H9 (cell line): Measurements from ENCODE around the gene ANKZF1. TPM values are rescaled to one million over a fixed set of nuclear protein-coding genes. Genes with fewer than 3 reads are reported as not detected.

Experiments used
- DNase-seq: peaks from one replicate; pipeline ENCODE4 v3.0.0-alpha.2; 2017
- H2AFZ ChIP-seq: one replicate; pipeline ENCODE4 v1.6.1; 2013; ENCODE audit warnings: mild to moderate bottlenecking, low read length, control low read depth, moderate library complexity
- H2AK5ac ChIP-seq: 2 replicates; pipeline ENCODE4 v1.6.1; 2013; ENCODE audit warnings: low read length, control low read depth, mixed read lengths; ENCODE audit not compliant: insufficient read length
- H2BK120ac ChIP-seq: one replicate; pipeline ENCODE4 v1.6.1; 2013; ENCODE audit warnings: low read depth, mild to moderate bottlenecking, low read length, control low read depth, inconsistent platforms; ENCODE audit not compliant: poor library complexity, severe bottlenecking
- H2BK12ac ChIP-seq: 2 replicates; pipeline ENCODE4 v1.6.1; 2013; ENCODE audit warnings: low read length, control low read depth, mixed read lengths, low read depth; ENCODE audit not compliant: insufficient read length
- H2BK15ac ChIP-seq: 2 replicates; pipeline ENCODE4 v1.6.1; 2013; ENCODE audit warnings: low read depth, low read length, control low read depth
- H2BK20ac ChIP-seq: one replicate; pipeline ENCODE4 v1.6.1; 2013; ENCODE audit warnings: low read depth, mild to moderate bottlenecking, low read length, control low read depth, inconsistent platforms; ENCODE audit not compliant: poor library complexity, severe bottlenecking
- H2BK5ac ChIP-seq: 2 replicates; pipeline ENCODE4 v1.6.1; 2013; ENCODE audit warnings: low read length, control low read depth, mixed read lengths; ENCODE audit not compliant: insufficient read length
- H3K14ac ChIP-seq: 2 replicates; pipeline ENCODE4 v1.6.1; 2013; ENCODE audit warnings: low read length, control low read depth; ENCODE audit not compliant: insufficient read depth
- H3K18ac ChIP-seq: 2 replicates; pipeline ENCODE4 v1.6.1; 2013; ENCODE audit warnings: low read depth, mild to moderate bottlenecking, mixed read lengths, low read length, control low read depth; ENCODE audit not compliant: insufficient read length
- H3K23ac ChIP-seq: 2 replicates; pipeline ENCODE4 v1.6.1; 2013; ENCODE audit warnings: low read length, control low read depth, mixed read lengths, low read depth; ENCODE audit not compliant: insufficient read length
- H3K23me2 ChIP-seq: 2 replicates; pipeline ENCODE4 v1.6.1; 2013; ENCODE audit warnings: low read depth, mild to moderate bottlenecking, mixed read lengths, low read length, control low read depth; ENCODE audit not compliant: insufficient read length, poor library complexity, severe bottlenecking
- H3K27ac ChIP-seq: 2 replicates; pipeline ENCODE4 v1.5.1; 2013; ENCODE audit warnings: low read length, control low read depth, mixed read lengths, low read depth; ENCODE audit not compliant: insufficient read length
- H3K27me3 ChIP-seq: 2 replicates; pipeline ENCODE4 v1.6.1; 2013; ENCODE audit warnings: low read length, control low read depth, inconsistent platforms; ENCODE audit not compliant: insufficient read depth
- H3K4ac ChIP-seq: 2 replicates; pipeline ENCODE4 v1.6.1; 2013; ENCODE audit warnings: low read depth, mild to moderate bottlenecking, control low read depth, inconsistent platforms, low read length, moderate library complexity
- H3K4me1 ChIP-seq: 2 replicates; pipeline ENCODE4 v1.6.1; 2013; ENCODE audit warnings: low read length, control low read depth, inconsistent platforms; ENCODE audit not compliant: insufficient read depth
- H3K4me2 ChIP-seq: 2 replicates; pipeline ENCODE4 v1.6.1; 2013; ENCODE audit warnings: low read length, control low read depth, mixed read lengths; ENCODE audit not compliant: insufficient read length, insufficient read depth
- H3K56ac ChIP-seq: 2 replicates; pipeline ENCODE4 v1.6.1; 2013; ENCODE audit warnings: low read depth, mild to moderate bottlenecking, mixed read lengths, low read length, control low read depth; ENCODE audit not compliant: insufficient read length
- H3K79me1 ChIP-seq: 2 replicates; pipeline ENCODE4 v1.6.1; 2013; ENCODE audit warnings: low read depth, mild to moderate bottlenecking, moderate library complexity, low read length, control low read depth, inconsistent platforms; ENCODE audit not compliant: insufficient read depth, poor library complexity, severe bottlenecking
- H3K79me2 ChIP-seq: 2 replicates; pipeline ENCODE4 v1.6.1; 2013; ENCODE audit warnings: low read length, control low read depth, inconsistent platforms; ENCODE audit not compliant: insufficient read depth
- H3K9ac ChIP-seq: 2 replicates; pipeline ENCODE4 v1.6.1; 2013; ENCODE audit warnings: low read length, control low read depth, mixed read lengths; ENCODE audit not compliant: insufficient read length; ENCODE audit errors: extremely low read depth
- H3K9me3 ChIP-seq: one replicate; pipeline ENCODE4 v1.6.1; 2013; ENCODE audit warnings: low read depth, low read length, inconsistent platforms; ENCODE audit not compliant: control insufficient read depth
- H3T11ph ChIP-seq: one replicate; pipeline ENCODE4 v1.6.1; 2013; ENCODE audit warnings: mild to moderate bottlenecking, low read length, control low read depth, inconsistent platforms
- H4K20me1 ChIP-seq: one replicate; pipeline ENCODE4 v1.6.1; 2013; ENCODE audit not compliant: control insufficient read depth, insufficient read length, insufficient read depth
- H4K5ac ChIP-seq: 2 replicates; pipeline ENCODE4 v1.6.1; 2013; ENCODE audit warnings: low read depth, mild to moderate bottlenecking, mixed read lengths, low read length, control low read depth; ENCODE audit not compliant: insufficient read length
- H4K8ac ChIP-seq: replicated peaks from 2 replicates; pipeline ENCODE4 v1.6.1; 2013; ENCODE audit warnings: low read length, control low read depth, mixed read lengths, low read depth; ENCODE audit not compliant: insufficient read length
- H4K91ac ChIP-seq: 2 replicates; pipeline ENCODE4 v1.6.1; 2013; ENCODE audit warnings: low read depth, mild to moderate bottlenecking, moderate library complexity, mixed read lengths, low read length, control low read depth; ENCODE audit not compliant: insufficient read length
- H3K27ac Mint-ChIP-seq, 3 experiments: 2 replicates in 2 of 3; 3 replicates in 1 of 3; pipeline ENCODE4 v1.8.0; 2020 to 2021; ENCODE audit warnings: mixed read lengths in 3 of 3, mild to moderate bottlenecking in 1 of 3, moderate library complexity in 1 of 3
- H3K27me3 Mint-ChIP-seq: 2 replicates; pipeline ENCODE4 v1.8.0; 2021; ENCODE audit warnings: low read depth, mild to moderate bottlenecking, moderate library complexity, mixed read lengths
- H3K36me3 Mint-ChIP-seq, 3 experiments: 2 replicates in 2 of 3; 3 replicates in 1 of 3; pipeline ENCODE4 v1.8.0; 2020 to 2021; ENCODE audit warnings: low read depth in 3 of 3, mixed read lengths in 3 of 3; ENCODE audit not compliant: insufficient read depth in 1 of 3
- H3K4me1 Mint-ChIP-seq, 2 experiments: 2 replicates each; pipeline ENCODE4 v1.8.0; 2020; ENCODE audit warnings: mixed read lengths in 2 of 2
- H3K4me3 Mint-ChIP-seq, 2 experiments: 2 replicates in 1 of 2; 3 replicates in 1 of 2; pipeline ENCODE4 v1.8.0; 2020 to 2021; ENCODE audit warnings: mild to moderate bottlenecking in 2 of 2, mixed read lengths in 2 of 2, moderate library complexity in 1 of 2
- H3K9me3 Mint-ChIP-seq, 2 experiments: 2 replicates in 1 of 2; 3 replicates in 1 of 2; pipeline ENCODE4 v1.8.0; 2020; ENCODE audit warnings: mild to moderate bottlenecking in 2 of 2, mixed read lengths in 2 of 2, moderate library complexity in 1 of 2
- WGBS: extraction: QIAGEN DNeasy Blood & Tissue Kit; methylation state at CpG from one replicate; pipeline ENCODE4 v1.1.7; 2013; ENCODE audit warnings: missing lambda C conversion rate, low lambda C conversion rate, mixed read lengths; ENCODE audit not compliant: insufficient read length; ENCODE audit errors: extremely low coverage; 5-methylcytosine and 5-hydroxymethylcytosine counted together
- total RNA-seq: library from RNA; stranded (reverse); gene quantifications from 2 replicates; pipeline ENCODE4 v1.2.1, GENCODE V29; 2021
- TF ChIP-seq, protein P1 (sequence below): fragments of 200-600 bp; sonication (generic); conservative IDR thresholded peaks from 3 replicates; pipeline ENCODE4 v1.8.0; 2021; ENCODE audit warnings: antibody characterized with exemption, mild to moderate bottlenecking

ANKZF1 gene
- total RNA-seq, 1 experiment from 2014 or later, result 55.4 TPM

GRCh38 chr2:219230059-219230540 is 494 bp downstream of the ANKZF1 start:
- Histone ChIP-seq H2AK5ac (no peak overlapping the region), H2AFZ (no peak overlapping the region), H3K9ac (peak overlapping the region; percentile 79), H3T11ph (no peak overlapping the region), H4K8ac (no peak overlapping the region), H3K14ac (0 out of 2 replicates have a peak overlapping the region, but pooled peaks have one; percentile 10), H3K23me2 (no peaks in the 10 kb centered on the region), H2BK12ac (no peak overlapping the region), H3K79me2 (0 out of 2 replicates have a peak, but pooled peaks cover 2% of the 10 kb centered on the region), H2BK120ac (no peak overlapping the region), H3K27ac (peak overlapping the region; percentile 29), H3K9me3 (no peaks in the 10 kb centered on the region), H3K56ac (no peak overlapping the region), H2BK20ac (no peak overlapping the region), H3K4me2 (peak overlapping the region; percentile 77), H3K27me3 (no peaks in the 10 kb centered on the region), H2BK15ac (no peak overlapping the region), H3K4me1 (no peaks in the 10 kb centered on the region), H4K5ac (no peak overlapping the region), H4K91ac (no peak overlapping the region), H2BK5ac (no peak overlapping the region), H3K23ac (no peak overlapping the region), H3K79me1 (no peaks in the 10 kb centered on the region), H4K20me1 (no peaks in the 10 kb centered on the region), H3K18ac (no peak overlapping the region), H3K4ac (no peak overlapping the region)
- peak; percentile 51 for DNase-seq
- WGBS, result no CpG with 5 or more reads among the region's 24 CpGs
- peak overlapping the region; percentile 96 to 99 for H3K4me3 Mint-ChIP-seq
- TF ChIP-seq, protein P1, sequence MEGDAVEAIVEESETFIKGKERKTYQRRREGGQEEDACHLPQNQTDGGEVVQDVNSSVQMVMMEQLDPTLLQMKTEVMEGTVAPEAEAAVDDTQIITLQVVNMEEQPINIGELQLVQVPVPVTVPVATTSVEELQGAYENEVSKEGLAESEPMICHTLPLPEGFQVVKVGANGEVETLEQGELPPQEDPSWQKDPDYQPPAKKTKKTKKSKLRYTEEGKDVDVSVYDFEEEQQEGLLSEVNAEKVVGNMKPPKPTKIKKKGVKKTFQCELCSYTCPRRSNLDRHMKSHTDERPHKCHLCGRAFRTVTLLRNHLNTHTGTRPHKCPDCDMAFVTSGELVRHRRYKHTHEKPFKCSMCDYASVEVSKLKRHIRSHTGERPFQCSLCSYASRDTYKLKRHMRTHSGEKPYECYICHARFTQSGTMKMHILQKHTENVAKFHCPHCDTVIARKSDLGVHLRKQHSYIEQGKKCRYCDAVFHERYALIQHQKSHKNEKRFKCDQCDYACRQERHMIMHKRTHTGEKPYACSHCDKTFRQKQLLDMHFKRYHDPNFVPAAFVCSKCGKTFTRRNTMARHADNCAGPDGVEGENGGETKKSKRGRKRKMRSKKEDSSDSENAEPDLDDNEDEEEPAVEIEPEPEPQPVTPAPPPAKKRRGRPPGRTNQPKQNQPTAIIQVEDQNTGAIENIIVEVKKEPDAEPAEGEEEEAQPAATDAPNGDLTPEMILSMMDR, result no peak
- peaks cover 21 to 54% (median 48%) of the 10 kb centered on the region in 3 experiments for H3K36me3 Mint-ChIP-seq
- H3K27me3 Mint-ChIP-seq, result no peaks in the 10 kb centered on the region; the same call in 1 of the 2 replicates
- H3K9me3 Mint-ChIP-seq, result no peaks in the 10 kb centered on the region; a peak in 1 of 5 replicates
- H3K27ac Mint-ChIP-seq, result peak overlapping the region; percentile 99 to 100 (median 99)
- peaks cover 11% of the 10 kb centered on the region in 2 experiments for H3K4me1 Mint-ChIP-seq
